RWPE2 (cell line): ENCODE measurements around the gene AKIP1.
"Not testable (repeated sequence)": the region's sequence is repeated elsewhere in the genome, so short reads cannot be mapped to it uniquely, and the experiment has no call there.

Experiments used
- ATAC-seq: fragments of 200-7000 bp; cut with Tn5 transposase; 3 replicates; pipeline ENCODE4 v1.9.1; 2021; ENCODE audit warnings: low read depth
- DNase-seq: peaks from one replicate; pipeline ENCODE4 v3.0.0-alpha.2; 2020; ENCODE audit warnings: low spot score
- H3K27ac ChIP-seq: fragments of 450-650 bp; 2 replicates; pipeline ENCODE4 v1.5.1; 2017; ENCODE audit warnings: mild to moderate bottlenecking; ENCODE audit not compliant: poor library complexity, severe bottlenecking
- H3K27me3 ChIP-seq: fragments of 250-450 bp; sonication (Bioruptor Pico); 2 replicates; pipeline ENCODE4 v1.5.1; 2021; ENCODE audit warnings: mild to moderate bottlenecking, moderate library complexity; ENCODE audit not compliant: insufficient read depth, poor library complexity, severe bottlenecking
- H3K36me3 ChIP-seq: fragments of 250-450 bp; sonication (Bioruptor Pico); 2 replicates; pipeline ENCODE4 v1.5.1; 2020; ENCODE audit warnings: low read depth, mild to moderate bottlenecking, moderate library complexity
- H3K4me1 ChIP-seq: fragments of 250-450 bp; sonication (Bioruptor Pico); 2 replicates; pipeline ENCODE4 v1.5.1; 2021; ENCODE audit warnings: mild to moderate bottlenecking, moderate library complexity; ENCODE audit not compliant: insufficient read depth, poor library complexity, severe bottlenecking
- H3K4me3 ChIP-seq: fragments of 250-450 bp; sonication (Bioruptor Pico); 2 replicates; pipeline ENCODE4 v1.5.1; 2021; ENCODE audit warnings: mild to moderate bottlenecking, moderate library complexity; ENCODE audit not compliant: severe bottlenecking
- H3K9me3 ChIP-seq: fragments of 250-450 bp; sonication (Bioruptor Pico); 2 replicates; pipeline ENCODE4 v1.5.1; 2021; ENCODE audit warnings: mild to moderate bottlenecking, moderate library complexity; ENCODE audit not compliant: severe bottlenecking
- TF ChIP-seq, protein P1 (sequence below): fragments of 450-650 bp; IDR thresholded peaks from one replicate; pipeline ENCODE4 v1.5.1; 2017; ENCODE audit warnings: mild to moderate bottlenecking, moderate library complexity; ENCODE audit not compliant: poor library complexity, severe bottlenecking

Gene AKIP1

DNA sequence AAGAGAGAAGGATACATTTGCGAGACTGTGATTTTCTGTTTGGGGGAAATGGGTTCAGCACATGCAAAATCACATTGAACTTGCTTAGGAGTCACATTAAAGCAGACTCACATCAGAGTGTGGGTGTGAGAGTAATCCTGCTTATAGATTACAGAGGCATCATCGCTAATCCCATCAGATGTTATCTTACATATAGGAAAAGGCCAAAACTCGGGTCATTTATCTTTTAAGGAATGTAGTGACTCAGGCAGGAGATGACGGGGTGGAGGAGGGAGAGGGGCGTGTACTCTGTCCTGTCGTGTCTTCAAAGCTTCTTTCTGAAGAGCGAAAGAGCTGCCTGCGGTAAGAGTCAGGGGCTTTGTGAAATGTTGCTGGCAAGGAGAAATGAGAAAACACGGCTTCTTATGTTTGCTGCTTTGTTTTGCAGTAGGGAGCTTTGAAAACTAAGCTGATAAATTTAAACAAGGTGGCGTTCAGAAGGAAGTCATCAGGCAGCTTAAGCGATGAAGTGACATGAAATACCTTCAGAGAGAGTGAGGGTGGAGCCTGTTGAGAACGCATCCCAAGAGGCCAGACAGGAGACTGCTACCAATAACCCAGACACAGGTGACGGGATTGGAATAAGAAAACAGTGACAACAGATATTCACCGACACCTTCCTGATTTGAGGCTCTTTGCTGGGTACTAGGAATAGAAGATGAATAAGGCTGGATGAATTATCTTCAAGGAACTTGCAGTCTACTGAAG lies 23.9 kb downstream of the AKIP1 start:
- ATAC-seq (peak; percentile 94), DNase-seq (no peak)
- Histone ChIP-seq H3K27me3 (no peaks in the 10 kb centered on the region), H3K4me3 (no peak overlapping the region), H3K27ac (peak overlapping the region; percentile 57), H3K36me3 (no peaks in the 10 kb centered on the region), H3K9me3 (no peaks in the 10 kb centered on the region), H3K4me1 (peaks cover 7% of the 10 kb centered on the region)
- TF ChIP-seq, protein P1, sequence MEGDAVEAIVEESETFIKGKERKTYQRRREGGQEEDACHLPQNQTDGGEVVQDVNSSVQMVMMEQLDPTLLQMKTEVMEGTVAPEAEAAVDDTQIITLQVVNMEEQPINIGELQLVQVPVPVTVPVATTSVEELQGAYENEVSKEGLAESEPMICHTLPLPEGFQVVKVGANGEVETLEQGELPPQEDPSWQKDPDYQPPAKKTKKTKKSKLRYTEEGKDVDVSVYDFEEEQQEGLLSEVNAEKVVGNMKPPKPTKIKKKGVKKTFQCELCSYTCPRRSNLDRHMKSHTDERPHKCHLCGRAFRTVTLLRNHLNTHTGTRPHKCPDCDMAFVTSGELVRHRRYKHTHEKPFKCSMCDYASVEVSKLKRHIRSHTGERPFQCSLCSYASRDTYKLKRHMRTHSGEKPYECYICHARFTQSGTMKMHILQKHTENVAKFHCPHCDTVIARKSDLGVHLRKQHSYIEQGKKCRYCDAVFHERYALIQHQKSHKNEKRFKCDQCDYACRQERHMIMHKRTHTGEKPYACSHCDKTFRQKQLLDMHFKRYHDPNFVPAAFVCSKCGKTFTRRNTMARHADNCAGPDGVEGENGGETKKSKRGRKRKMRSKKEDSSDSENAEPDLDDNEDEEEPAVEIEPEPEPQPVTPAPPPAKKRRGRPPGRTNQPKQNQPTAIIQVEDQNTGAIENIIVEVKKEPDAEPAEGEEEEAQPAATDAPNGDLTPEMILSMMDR = no peak

DNA sequence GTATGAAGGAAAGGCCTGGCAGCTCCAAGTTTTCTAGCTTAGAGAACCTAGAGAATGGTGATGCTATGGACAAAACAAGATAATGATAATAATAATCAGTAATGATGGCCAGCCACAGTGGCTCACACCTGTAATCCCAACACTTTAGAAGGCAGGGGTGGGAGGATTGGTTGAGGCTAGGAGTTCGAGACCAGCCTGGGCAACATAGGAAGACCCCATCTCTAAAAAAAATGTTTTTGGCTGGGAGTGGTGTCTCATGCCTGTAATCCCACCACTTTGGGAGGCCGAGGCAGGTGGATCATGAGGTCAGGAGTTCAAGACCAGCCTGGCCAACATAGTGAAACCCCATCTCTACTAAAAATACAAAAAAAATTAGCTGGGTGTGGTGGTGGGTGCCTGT lies 24.8 kb downstream of the AKIP1 start:
- ATAC-seq = not testable (repeated sequence)

DNA sequence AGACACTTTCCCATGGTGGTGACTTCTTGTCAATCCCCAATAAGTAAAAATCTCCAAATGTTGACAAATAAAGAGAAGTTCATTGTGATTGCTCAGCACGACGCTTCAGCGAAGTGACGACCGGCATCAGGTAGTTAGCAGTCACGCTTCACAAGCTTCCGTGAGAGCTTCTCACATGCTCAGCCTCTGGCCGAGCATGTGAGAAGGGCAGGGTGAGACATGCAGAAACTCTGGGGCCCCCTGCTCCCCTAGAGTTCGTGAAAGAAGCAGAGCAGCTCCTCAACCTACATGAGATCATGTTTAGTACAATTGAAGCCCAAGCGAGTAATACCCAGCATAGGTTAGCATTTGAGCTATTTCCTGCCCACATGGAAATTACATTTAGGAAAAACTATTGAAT lies 26.2 kb downstream of the AKIP1 start:
- DNase-seq = no peak
- H3K9me3 ChIP-seq = no peaks in the 10 kb centered on the region
- no peaks in the 10 kb centered on the region for H3K36me3 ChIP-seq
- ATAC-seq = no peak
- TF ChIP-seq, protein P1 = no peak
- H3K4me3 ChIP-seq = no peak overlapping the region
- H3K27ac ChIP-seq = no peak overlapping the region
- H3K27me3 ChIP-seq = no peaks in the 10 kb centered on the region
- peaks cover 7% of the 10 kb centered on the region for H3K4me1 ChIP-seq

More for the DNA sequence above, 24.8 kb downstream of the AKIP1 start:
- not testable (repeated sequence) for H3K4me3 ChIP-seq, H3K36me3 ChIP-seq, DNase-seq, H3K27me3 ChIP-seq, H3K4me1 ChIP-seq, H3K9me3 ChIP-seq
- H3K27ac ChIP-seq = peak overlapping the region; percentile 57

- H3K9me3 ChIP-seq = no peaks in the 10 kb centered on the region
- ATAC-seq (no peak), DNase-seq (no peak)
- no peak overlapping the region for H3K4me3 ChIP-seq
- TF ChIP-seq, protein P1 = no peak
- no peaks in the 10 kb centered on the region for H3K36me3 ChIP-seq
- no peaks in the 10 kb centered on the region for H3K27me3 ChIP-seq
- H3K27ac ChIP-seq = no peak overlapping the region
- H3K4me1 ChIP-seq = peaks cover 7% of the 10 kb centered on the region
Measured at GRCh38 chr11:8937659-8938058, 26.7 kb downstream of the AKIP1 start.

GRCh38 chr11:8941341-8942103 lies 30.5 kb downstream of the AKIP1 start:
- no peak overlapping the region for H3K27ac ChIP-seq
- TF ChIP-seq, protein P1 = no peak
- no peak for ATAC-seq

More at GRCh38 chr11:8941341-8942103, 30.5 kb downstream of the AKIP1 start:
- Histone ChIP-seq H3K9me3 (no peaks in the 10 kb centered on the region), H3K4me3 (no peak overlapping the region), H3K4me1 (no peaks in the 10 kb centered on the region), H3K27me3 (no peaks in the 10 kb centered on the region), H3K36me3 (no peaks in the 10 kb centered on the region)
- no peak for DNase-seq
